GM19328 (cell line): Measurements from ENCODE around the gene SPTY2D1.
"Not testable (repeated sequence)": the region's sequence is repeated elsewhere in the genome, so short reads cannot be mapped to it uniquely, and the experiment has no call there.

Experiments used
- ATAC-seq: cut with Tn5 transposase; IDR thresholded peaks from one replicate; pipeline ENCODE4 v1.9.1; 2021; ENCODE audit warnings: mild to moderate bottlenecking, moderate library complexity; ENCODE audit not compliant: unreplicated experiment

SPTY2D1 gene

GRCh38 chr11:18618342-18619025 is 15.7 kb downstream of the SPTY2D1 start:
- ATAC-seq: no peak

DNA sequence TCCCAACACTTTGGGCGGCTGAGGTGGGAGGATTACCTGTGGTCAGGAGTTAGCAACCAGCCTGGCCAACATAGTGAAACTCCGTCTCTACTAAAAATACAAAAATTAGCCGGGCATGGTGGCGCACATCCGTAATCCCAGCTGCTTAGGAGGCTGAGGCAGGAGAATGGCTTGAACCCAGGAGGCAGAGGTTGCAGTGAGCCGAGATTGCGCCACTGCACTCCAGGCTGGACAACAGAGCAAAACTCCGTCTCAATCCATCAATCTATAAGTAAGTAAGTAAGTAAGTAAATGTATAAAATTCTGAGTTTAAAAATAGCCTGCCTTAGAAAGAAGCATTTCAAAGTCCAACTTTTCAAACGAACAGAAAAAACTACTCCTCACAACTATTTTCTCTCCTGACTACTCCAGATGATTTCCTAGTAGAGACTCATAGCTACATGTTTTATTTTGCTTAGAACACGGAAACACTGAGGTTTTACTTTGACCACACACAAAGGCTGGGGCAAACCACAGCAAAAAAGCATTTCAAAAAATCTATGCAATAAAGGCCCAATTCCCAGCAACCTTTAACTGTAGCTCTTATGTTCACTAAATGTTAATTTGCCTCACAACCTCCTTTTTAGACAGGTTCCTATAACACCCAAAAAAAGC is 16.3 kb downstream of the SPTY2D1 start:
- peak; percentile 55 for ATAC-seq

DNA sequence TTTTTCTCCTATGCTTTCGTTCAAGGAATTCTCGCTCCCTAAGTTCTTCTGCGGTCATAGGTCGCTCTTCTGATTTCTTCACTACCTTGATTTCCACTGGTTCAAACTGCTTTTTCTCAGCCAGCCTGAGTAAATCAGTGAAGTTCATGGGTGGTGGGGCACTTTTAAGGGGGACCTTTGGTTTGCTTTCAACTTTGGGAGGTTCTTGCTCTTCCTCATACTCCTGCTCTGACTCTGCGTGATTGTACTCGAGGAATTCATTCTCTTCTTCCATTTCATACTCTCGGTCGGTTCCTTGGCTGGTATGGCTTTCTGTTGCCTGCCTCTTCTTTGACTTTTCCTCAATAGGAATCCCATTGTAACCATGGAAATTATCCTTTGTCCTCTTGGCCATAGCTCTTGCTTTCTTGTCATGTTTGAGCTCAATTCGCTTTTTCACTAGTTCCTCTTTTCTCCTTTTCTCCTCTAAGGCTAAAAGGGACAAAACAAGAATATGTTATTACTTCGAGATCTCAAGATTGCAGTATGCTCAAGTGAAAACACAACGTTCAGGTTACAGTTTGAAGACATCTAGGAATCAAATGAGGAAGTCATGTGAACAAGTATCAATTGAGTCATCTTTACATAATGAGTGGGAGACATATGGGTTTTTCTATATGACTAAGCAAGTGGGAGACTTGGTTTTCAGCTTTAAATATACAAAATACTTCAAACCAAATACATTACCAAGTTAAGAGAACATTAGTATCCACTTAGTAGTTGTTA is 18.3 kb downstream of the SPTY2D1 start:
- ATAC-seq: peak; percentile 77

DNA sequence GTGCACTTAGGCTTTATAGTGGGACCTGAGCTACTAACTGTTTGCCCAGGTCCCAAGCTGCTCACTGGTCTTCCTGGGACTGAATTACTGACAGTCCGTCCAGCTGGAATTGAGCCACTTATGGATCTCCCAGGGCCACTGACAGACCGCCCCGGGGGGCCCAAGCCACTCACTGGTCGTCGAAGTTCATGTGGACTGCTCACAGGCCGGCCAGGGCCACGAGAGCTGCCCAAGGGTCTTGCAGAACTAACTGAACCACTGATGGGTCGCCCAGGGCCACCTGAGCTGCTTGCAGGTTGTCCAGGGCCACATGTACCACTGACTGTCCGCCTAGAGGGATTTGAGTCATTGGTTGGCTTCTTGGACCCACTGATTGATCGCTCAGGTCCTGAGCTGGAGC is 19.5 kb downstream of the SPTY2D1 start:
- no peak for ATAC-seq

- no peak for ATAC-seq
Observed at GRCh38 chr11:18612394-18612793, 21.7 kb downstream of the SPTY2D1 start.

GRCh38 chr11:18611196-18611595 is 22.9 kb downstream of the SPTY2D1 start:
- no peak for ATAC-seq

GRCh38 chr11:18608376-18608775 is 25.8 kb downstream of the SPTY2D1 start:
- ATAC-seq: no peak

GRCh38 chr11:18600915-18601569 is 33.1 kb downstream of the SPTY2D1 start:
- ATAC-seq: no peak

- no peak for ATAC-seq
Observed at GRCh38 chr11:18599739-18600230, 34.4 kb downstream of the SPTY2D1 start, which contains the start of gene MISFA. TSS of gene MISFA (plus strand) at chr11:18599789. CDS start at chr11:18599929, 140 bp downstream.

- ATAC-seq: no peak
Observed at GRCh38 chr11:18594999-18595749, 39.0 kb downstream of the SPTY2D1 start.

- ATAC-seq: not testable (repeated sequence)
Observed at GRCh38 chr11:18594088-18594487, 40.1 kb downstream of the SPTY2D1 start.

DNA sequence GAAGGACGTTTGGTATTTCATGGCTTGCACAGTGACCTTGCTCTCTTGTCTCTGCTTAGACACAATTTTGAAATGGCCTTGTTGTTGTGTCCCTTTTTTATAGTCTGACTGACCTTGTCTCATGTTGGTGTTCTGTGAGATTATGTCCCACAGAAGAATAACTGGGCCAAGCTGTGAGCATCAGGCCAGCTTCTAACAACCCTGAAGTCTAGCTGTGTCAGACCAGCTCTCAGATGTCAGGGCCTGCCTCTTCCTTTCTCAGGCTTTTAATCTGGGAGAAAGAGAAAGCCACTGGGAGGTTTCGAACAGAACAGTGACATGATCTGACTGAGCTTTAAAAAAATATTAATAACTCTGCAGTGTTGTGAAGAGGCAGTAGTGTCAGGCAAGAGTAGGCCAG is 43.6 kb downstream of the SPTY2D1 start:
- ATAC-seq: no peak

GRCh38 chr11:18588297-18589252 is 45.6 kb downstream of the SPTY2D1 start, which contains the start of gene UEVLD:
TSS of gene UEVLD (minus strand) at chr11:18588734. CDS start at chr11:18588654, 80 bp downstream.
- peak; percentile 48 for ATAC-seq

GRCh38 chr11:18581825-18582224 is 52.3 kb downstream of the SPTY2D1 start:
- no peak for ATAC-seq

DNA sequence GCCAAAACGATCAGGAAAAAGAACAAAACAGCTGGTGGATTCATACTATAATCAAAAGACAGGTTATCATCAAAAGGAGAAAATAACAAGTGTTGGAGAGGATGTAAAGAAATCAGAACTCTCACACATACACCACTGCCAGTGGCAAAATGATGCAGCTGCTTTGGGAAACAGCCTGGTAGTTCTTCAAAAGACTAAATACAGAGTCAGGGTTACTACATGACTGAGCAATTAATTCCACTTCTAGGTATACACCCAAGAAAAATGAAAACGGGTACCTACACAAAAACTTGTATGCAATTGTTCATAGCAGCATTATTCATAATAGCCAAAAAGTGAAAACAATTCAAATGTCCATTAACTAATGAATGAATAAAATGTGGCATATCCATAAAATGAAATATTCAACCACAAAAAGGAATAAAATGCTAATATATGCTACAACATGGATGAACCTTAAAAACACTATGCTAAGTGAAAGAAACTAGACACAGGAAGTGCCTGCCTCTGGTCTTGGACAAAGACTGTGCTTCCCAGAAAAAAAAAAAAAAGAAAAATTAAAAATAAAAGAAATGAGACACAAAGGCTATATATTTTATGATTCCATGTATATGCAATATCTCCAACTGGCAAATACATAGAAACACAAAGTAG is 53.9 kb downstream of the SPTY2D1 start:
- ATAC-seq: no peak

GRCh38 chr11:18578975-18579598 is 55.1 kb downstream of the SPTY2D1 start:
- ATAC-seq: no peak

DNA sequence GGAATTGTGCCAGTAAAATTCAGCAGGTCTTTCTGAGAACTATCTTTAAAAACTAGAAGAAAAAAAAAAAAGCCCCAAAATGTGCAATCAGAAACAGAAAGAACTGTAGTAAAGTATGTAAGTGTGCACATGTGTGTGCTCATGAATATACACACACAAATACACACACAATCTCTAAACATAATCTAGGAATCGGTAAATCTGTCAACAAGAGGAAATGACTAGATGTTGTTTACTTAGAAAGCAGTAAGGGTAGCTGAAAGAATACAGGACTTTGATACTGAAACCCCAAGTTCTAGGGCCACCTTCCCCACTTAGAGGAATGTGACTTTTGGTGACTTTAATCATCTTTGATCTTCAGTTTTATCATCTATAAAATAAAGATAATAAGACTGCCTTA is 58.8 kb downstream of the SPTY2D1 start:
- no peak for ATAC-seq

GRCh38 chr11:18567081-18567480 is 67.1 kb downstream of the SPTY2D1 start:
- ATAC-seq: no peak
